Measurements from ENCODE around the gene GPC5.
"Not testable (repeated sequence)": the region's sequence is repeated elsewhere in the genome, so short reads cannot be mapped to it uniquely, and the experiment has no call there.

Gene GPC5

DNA sequence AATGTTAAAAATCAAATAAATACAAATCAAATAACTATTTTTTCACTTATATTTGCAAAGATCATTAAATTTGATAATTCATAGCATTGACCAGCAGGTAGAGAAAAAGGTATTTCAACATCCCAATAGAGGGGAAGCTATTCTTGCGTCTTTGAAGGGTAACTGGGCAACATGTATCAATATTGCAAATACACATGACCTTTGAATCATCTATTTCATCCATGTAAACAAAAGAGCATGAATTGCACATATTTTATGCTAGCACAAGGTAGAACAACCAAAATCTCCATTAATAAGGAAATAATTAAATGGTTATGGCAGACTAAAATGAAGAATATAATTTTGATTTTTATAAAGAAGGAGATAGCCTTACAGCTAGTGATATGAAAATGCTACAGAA lies 372.8 kb downstream of the GPC5 start:
- Histone ChIP-seq H3K36me3 (no peaks in the 10 kb centered on the region), H3K27ac (no peak overlapping the region), H3K27me3 (no peaks in the 10 kb centered on the region), H3K9ac (no peak overlapping the region), H3K9me3 (no peaks in the 10 kb centered on the region), H3K4me1 (no peaks in the 10 kb centered on the region), H4K20me1 (no peaks in the 10 kb centered on the region), H3K4me3 (no peak overlapping the region), H3K4me2 (no peak overlapping the region)
- TF ChIP-seq Cebpa-rat (IDR thresholded peaks at IDR 0.05): no peak

DNA sequence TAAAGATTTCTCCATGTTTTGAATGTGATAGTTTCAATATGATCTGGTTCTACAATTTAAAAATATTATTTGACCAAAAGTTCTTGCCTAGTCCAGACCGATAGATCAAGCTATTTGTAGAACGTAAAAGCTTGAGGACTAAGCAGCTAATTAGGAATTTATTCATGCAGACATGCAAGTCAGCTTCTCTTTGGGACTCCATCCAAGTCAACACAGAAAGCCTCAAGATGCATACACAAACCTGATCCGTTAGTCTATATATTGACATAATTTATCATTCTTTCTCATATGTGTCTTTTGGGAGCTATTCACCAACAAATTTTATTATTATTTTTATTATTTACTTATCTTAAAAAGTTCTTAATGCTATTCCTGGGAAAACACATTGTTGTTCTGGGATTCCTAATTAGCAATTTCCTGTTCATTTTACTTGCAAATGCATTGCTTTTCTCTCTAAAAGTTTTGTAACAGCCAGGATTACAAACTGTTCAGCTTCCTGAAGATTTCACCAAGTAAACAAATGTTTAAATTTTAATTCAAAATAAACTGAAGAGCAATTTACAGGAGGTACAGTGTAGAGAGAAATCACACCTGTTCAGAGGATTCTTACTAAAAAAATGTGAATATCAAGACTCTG lies 375.3 kb downstream of the GPC5 start:
- Histone ChIP-seq H3K27me3 (no peaks in the 10 kb centered on the region), H3K9me3 (no peaks in the 10 kb centered on the region), H3K27ac (no peak overlapping the region), H3K36me3 (no peaks in the 10 kb centered on the region), H3K4me3 (no peak overlapping the region), H3K4me1 (no peaks in the 10 kb centered on the region), H3K4me2 (no peak overlapping the region), H3K9ac (no peak overlapping the region), H4K20me1 (no peaks in the 10 kb centered on the region)
- no peak for TF ChIP-seq Cebpa-rat (IDR thresholded peaks at IDR 0.05)

- Histone ChIP-seq H3K9me3 (no peaks in the 10 kb centered on the region), H3K27ac (no peak overlapping the region), H3K9ac (no peak overlapping the region), H3K4me3 (no peak overlapping the region), H3K36me3 (no peaks in the 10 kb centered on the region), H3K4me2 (no peak overlapping the region), H3K4me1 (no peaks in the 10 kb centered on the region), H4K20me1 (no peaks in the 10 kb centered on the region), H3K27me3 (no peaks in the 10 kb centered on the region)
- no peak for TF ChIP-seq Cebpa-rat (IDR thresholded peaks at IDR 0.05)
Measured at GRCh38 chr13:91774397-91774796, 376.0 kb downstream of the GPC5 start.

DNA sequence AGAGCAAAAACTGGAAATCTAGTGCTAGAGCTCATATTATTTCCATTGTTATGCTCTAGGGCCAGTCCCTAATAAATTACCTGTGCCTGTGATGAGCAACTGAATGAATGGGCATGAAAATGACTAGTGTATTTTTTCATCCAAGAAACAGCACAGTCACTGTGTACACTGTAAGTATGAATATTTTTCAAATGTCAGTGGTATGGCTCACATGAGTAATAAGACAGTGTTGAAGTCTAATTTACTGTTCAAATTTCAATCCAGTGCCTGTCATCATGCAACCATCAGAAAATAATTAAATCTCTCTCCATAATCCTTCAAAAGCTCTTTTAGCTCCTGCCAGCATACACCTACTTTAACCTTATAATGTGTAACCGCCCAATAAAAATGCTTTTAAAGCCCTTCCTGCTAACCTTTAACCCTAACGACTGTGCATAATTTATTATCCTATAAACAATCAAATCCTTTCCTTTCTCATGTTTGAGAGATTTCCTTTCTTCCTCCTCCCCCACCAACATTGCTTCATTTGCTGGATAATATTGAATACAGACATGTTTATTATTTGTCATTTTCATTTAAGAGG lies 378.3 kb downstream of the GPC5 start:
- H4K20me1 ChIP-seq: no peaks in the 10 kb centered on the region
- H3K9ac ChIP-seq: no peak overlapping the region
- no peaks in the 10 kb centered on the region for H3K36me3 ChIP-seq
- no peak overlapping the region for H3K4me3 ChIP-seq
- no peak overlapping the region for H3K4me2 ChIP-seq
- TF ChIP-seq Cebpa-rat (IDR thresholded peaks at IDR 0.05): no peak
- H3K4me1 ChIP-seq: no peaks in the 10 kb centered on the region
- no peaks in the 10 kb centered on the region for H3K9me3 ChIP-seq
- no peak overlapping the region for H3K27ac ChIP-seq
- H3K27me3 ChIP-seq: no peaks in the 10 kb centered on the region

DNA sequence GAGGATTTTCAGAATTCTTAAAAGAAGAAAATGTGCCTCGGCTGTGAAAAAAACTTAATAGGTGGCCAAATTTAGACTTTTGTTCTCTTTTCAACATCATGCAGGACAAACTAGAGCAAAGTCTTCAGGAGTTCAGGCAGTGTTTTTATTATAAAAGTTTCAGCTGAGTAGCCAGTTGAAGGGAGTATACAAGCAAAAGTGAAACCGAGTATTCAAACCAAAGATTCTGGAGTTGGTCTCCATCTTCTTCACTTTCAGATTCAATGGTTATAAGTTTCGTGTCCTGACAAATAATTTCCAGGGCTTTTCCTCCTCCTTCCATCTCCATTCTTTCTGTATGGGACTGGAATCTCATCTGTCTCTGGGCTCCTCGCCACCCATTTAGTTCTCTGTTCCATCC lies 379.7 kb downstream of the GPC5 start:
- no peaks in the 10 kb centered on the region for H3K9me3 ChIP-seq
- no peak for TF ChIP-seq Cebpa-rat (IDR thresholded peaks at IDR 0.05)
- no peaks in the 10 kb centered on the region for H4K20me1 ChIP-seq
- no peaks in the 10 kb centered on the region for H3K4me1 ChIP-seq
- H3K36me3 ChIP-seq: no peaks in the 10 kb centered on the region
- H3K4me2 ChIP-seq: no peak overlapping the region
- H3K27ac ChIP-seq: no peak overlapping the region
- H3K27me3 ChIP-seq: no peaks in the 10 kb centered on the region
- no peak overlapping the region for H3K4me3 ChIP-seq
- H3K9ac ChIP-seq: no peak overlapping the region

DNA sequence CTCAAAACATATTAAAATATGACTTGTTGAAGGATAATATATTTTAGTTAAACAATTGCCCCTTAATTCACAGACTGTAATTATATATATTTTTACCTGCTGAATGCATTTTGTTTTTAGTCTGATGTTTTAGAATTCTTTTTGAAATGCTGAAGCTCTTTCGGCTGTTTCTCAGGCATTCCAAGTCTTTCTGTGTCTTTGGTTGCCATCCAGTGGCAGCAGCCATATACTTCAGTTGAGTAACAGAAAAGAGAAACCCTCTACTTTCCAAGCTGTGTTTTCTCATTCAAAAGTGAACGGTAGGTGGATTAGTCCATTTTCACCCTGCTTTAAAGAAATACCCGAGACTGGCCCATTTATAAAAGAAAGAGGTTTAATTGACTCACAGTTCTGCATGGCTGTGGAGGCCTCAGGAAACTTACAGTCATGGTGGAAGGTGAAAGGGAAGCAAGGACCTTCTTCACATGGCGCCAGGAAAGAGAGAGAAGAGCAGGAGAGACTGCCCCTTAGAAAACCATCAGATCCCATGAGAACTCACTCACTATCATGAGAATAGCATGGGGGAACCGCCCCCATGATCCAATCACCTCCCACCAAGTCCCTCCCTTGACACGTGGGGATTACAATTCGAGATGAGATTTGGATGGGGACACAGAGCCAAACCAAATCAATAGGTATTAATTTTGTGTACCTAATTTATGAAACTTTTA lies 383.7 kb downstream of the GPC5 start:
- not testable (repeated sequence) for H3K27ac ChIP-seq, H3K27me3 ChIP-seq

GRCh38 chr13:91785431-91786119 lies 387.2 kb downstream of the GPC5 start:
- H3K27me3 ChIP-seq: no peaks in the 10 kb centered on the region
- H3K4me2 ChIP-seq: peak overlapping the region; percentile 45
- H3K9ac ChIP-seq: no peak overlapping the region
- no peaks in the 10 kb centered on the region for H3K9me3 ChIP-seq
- no peak for TF ChIP-seq Cebpa-rat (IDR thresholded peaks at IDR 0.05)
- no peak overlapping the region for H3K4me3 ChIP-seq
- no peaks in the 10 kb centered on the region for H3K36me3 ChIP-seq
- H4K20me1 ChIP-seq: no peaks in the 10 kb centered on the region
- no peak overlapping the region for H3K27ac ChIP-seq
- peaks cover 10% of the 10 kb centered on the region for H3K4me1 ChIP-seq

More for the DNA sequence above, 383.7 kb downstream of the GPC5 start:
- H3K9me3 ChIP-seq, H3K36me3 ChIP-seq, H3K4me3 ChIP-seq, H3K4me2 ChIP-seq, H3K9ac ChIP-seq, H4K20me1 ChIP-seq: not testable (repeated sequence)
- H3K4me1 ChIP-seq: peaks cover 10% of the 10 kb centered on the region

GRCh38 chr13:91792054-91792453 lies 393.6 kb downstream of the GPC5 start:
- Histone ChIP-seq H3K9ac (no peak overlapping the region), H3K27me3 (no peaks in the 10 kb centered on the region), H4K20me1 (no peaks in the 10 kb centered on the region), H3K9me3 (no peaks in the 10 kb centered on the region), H3K36me3 (no peaks in the 10 kb centered on the region), H3K4me1 (no peaks in the 10 kb centered on the region), H3K4me3 (no peak overlapping the region), H3K27ac (no peak overlapping the region), H3K4me2 (no peak overlapping the region)
- no peak for TF ChIP-seq Cebpa-rat (IDR thresholded peaks at IDR 0.05)

- H3K36me3 ChIP-seq: no peaks in the 10 kb centered on the region
- H3K4me3 ChIP-seq: no peak overlapping the region
- H3K4me1 ChIP-seq: no peaks in the 10 kb centered on the region
- no peaks in the 10 kb centered on the region for H3K27me3 ChIP-seq
- H3K9ac ChIP-seq: no peak overlapping the region
- H4K20me1 ChIP-seq: no peaks in the 10 kb centered on the region
- H3K27ac ChIP-seq: no peak overlapping the region
- no peaks in the 10 kb centered on the region for H3K9me3 ChIP-seq
- TF ChIP-seq Cebpa-rat (IDR thresholded peaks at IDR 0.05): no peak
- no peak overlapping the region for H3K4me2 ChIP-seq
Measured at GRCh38 chr13:91797567-91797966, 399.1 kb downstream of the GPC5 start.

DNA sequence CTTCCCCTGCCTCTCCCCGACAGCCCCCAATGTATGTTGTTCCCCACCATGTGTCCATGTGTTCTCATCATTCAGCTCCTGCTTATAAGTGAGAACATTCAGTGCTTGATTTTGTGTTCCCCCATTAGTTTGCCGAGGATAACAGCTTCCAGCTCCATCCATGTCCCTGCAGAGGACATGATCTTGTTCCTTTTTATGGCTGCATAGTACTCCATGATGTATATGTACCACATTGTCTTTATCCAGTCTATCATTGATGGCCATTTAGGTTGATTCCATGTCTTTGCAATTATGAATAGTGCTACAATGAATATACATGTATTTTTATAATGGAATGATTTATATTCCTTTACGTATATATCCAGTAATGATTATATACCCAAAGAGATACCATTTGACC lies 399.9 kb downstream of the GPC5 start:
- H3K27me3 ChIP-seq, H3K9me3 ChIP-seq, H3K9ac ChIP-seq, H4K20me1 ChIP-seq, H3K4me1 ChIP-seq, H3K36me3 ChIP-seq, H3K4me3 ChIP-seq, H3K4me2 ChIP-seq, H3K27ac ChIP-seq: not testable (repeated sequence)

DNA sequence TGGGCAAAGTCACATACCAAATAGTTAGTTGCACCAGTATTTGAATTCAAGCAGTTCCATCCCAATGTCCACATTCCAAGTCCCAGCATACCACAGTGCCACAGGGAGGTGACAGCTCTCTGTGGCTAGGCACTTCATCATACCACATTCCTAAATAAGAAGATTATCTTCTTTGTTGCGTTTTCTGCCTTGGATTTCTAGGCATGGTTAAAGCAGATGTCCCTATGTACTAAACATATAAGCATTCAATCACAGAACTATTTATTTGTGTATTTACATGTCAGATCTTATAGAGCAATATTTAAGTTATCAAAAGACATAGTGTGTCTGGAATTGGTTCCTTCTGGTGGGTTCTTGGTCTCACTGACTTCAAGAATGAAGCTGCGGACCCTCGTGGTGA lies 403.4 kb downstream of the GPC5 start:
- H4K20me1 ChIP-seq, H3K36me3 ChIP-seq, H3K4me2 ChIP-seq, H3K9me3 ChIP-seq, H3K9ac ChIP-seq, H3K27ac ChIP-seq, H3K4me1 ChIP-seq, H3K27me3 ChIP-seq, H3K4me3 ChIP-seq: not testable (repeated sequence)
